HG03342 (cell line): ENCODE data around the gene NR2F6.
A peak's percentile ranks its signal among the peaks of the same experiment; 100 is the strongest.

Source experiments
- ATAC-seq: cut with Tn5 transposase; IDR thresholded peaks from one replicate; pipeline ENCODE4 v1.9.1; 2021; ENCODE audit warnings: mild to moderate bottlenecking, moderate library complexity; ENCODE audit not compliant: unreplicated experiment

Gene NR2F6

DNA sequence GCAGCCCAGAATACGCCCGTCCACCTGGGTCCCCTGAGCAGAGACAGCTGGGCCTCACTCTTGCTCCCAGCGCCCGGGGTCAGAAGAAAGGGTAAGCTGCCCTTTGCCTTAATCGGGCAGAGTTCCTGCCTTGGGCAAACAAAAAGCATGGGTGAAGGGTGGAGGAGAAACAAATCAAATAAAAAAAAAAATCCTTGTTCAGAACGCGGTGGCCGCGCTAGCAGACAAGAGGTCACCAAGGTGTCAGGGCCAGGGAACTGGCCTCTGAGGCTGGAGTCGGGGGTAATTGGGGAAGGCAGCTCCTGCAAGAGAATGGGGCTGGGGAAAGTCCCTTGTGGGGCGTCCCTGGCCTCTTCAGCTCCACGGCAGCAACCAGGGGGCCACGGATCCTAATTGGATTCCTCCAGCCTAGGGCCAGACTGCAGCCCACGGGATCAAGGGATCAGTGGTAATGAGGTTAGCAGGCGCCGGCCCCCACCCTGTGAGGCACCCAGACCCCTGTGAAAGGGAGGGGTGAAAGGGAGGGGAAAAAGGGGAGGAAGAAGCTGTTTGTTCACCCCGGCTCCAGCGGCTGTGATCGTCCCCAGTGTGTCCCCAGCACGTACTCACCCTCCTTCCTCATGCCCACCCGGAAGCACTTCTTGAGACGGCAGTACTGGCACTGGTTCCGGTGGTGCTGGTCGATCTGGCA lies 5.5 kb downstream of the NR2F6 start:
- no peak for ATAC-seq

DNA sequence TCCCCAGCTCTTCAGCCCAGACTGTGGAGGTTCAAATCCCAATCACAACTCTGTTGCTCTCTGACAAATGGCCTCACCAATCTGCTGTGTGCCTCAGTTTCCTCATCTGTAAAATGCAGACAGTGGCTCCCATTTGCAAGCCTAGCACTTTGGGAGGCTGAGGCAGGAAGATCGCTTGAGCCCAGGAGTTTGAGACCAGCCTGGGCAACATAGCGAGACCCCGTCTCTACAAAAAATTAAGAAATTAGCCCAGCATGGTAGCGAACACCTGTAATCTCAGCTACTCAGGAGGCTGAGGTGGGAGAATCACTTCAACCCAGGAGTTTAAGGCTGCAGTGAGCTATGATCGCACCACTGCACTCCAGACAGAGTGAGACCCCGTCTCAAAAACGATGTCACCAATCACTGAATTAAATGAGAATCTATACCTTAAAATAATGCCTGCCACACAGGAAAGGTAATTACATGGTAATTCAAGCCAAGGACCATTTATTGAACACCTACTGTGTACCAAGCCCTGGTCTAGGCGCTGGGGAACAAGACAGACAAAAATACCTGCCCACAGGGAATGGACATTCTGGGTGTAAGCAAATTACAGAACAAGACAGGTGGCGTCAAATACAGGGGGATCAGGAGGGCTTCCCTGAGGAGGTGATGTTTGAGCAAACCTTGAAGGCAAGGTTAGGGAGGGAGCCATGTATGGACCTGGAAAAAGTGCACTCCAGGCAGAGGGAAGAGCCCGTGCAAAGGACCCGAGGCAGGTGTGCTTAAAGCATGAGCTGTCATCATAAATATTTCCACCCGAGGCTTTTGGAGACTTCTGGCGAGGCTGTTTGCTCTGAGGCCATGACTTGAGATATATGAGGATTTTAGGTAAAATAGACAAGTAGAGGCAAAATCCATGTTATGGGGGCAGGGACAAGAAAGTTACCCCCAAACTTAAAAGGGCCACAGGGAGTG lies 7.7 kb downstream of the NR2F6 start:
- ATAC-seq = no peak

DNA sequence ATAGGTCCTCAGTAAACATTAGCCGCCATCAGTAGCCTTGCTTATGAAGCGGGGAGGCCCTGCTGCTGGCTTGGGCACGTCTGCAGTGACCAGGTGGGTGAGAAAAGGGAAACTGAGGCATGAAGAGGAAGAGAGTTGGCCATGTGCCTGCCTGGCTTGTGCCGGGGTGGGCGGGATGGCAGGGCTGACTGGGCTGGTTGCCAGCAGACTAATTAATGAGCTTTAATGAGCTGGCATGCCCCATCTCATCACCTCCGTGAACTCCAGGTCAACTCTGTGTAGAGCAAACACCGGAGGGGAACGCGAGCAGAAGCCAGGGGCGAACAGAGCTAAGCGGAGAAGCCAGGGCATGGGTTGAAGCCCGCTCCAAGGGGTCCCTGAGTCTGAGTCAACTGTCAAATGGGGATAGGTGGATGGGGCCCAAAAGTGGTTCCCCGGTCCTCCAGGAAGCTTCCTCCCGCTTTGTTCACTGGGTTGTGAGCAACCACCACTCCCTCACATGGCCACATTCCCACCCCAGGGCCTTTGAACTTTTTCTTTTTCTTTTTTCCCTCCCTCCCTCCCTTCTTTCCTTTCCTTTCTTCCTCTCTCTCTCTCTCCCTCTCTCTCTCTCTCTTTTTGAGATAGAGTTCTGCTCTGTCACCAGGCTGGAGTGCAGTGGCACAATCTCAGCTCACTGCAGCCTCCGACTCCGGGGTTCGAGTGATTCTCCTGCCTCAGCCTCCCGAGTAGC lies 8.7 kb downstream of the NR2F6 start:
- no peak for ATAC-seq

DNA sequence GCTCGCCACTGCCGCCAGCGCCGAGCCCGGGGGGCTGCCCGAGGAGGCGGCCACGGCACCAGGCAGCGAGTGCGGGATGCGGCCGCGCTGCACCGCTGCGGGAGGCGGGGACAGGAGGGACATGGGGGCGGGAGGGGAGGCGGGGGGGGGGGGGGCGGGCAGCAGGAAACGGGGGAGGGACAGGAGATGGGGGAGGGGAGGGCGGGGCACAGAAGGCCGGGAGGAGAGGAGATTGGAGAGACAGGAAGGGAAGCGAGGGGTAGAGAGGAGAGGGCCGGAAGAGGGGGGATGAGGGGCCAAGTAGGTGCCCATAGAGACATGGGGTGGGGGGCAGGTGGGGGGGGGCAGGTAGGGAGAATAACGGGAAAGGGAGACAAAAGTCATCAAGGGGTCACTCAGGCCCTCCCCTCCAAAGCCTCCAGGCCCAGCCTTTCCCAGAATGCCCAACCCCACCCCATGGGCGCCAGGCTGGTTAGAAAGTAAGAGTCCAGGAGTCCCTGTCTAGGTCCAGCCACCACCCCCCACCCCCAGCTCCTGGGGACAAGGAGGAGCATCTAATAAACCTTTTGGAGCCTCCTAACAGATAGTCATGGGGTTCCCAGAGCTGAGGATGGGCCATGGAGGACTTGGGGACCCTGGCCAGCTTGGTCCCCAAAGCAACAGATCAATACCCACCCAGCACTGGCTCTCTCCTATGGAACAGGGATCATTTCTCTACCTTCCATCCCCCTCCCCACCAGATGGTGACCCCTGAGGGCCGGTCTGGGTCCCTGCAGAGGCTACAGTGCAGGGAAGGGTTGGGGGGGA lies 9.5 kb downstream of the NR2F6 start:
- ATAC-seq = no peak

DNA sequence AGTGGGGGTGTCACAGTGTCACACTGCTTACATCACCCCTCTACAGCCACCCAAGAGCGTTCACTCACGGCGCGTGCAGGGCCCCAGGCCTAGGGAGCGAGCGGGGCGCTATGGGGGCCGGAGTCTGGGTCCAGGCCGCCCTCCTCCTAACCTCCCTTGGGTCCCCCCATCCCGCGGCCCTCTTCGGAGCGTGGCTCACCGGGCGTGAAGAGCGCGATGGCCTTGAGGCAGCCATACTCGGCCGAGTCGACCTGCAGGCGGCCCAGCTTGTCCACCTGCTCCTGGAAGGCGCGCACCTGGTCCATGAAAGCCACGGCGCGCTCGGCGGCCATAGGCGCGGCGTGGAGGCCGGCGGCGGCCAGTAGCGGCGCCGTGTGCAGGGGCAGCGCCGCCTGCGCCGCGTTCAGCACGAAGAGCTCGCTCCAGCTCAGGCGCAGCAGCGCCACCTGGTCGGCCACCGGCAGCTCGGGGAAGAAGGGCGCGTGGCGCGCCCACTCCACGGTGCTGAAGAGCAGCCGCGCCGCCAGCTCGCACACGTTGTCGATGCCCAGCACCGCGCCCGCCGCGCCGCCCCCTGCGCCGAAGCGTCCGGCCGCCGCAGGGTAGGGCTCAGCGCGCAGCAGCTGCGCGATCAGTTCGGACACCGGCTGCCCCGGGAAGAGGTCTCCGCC lies 10.3 kb downstream of the NR2F6 start:
- ATAC-seq = no peak

DNA sequence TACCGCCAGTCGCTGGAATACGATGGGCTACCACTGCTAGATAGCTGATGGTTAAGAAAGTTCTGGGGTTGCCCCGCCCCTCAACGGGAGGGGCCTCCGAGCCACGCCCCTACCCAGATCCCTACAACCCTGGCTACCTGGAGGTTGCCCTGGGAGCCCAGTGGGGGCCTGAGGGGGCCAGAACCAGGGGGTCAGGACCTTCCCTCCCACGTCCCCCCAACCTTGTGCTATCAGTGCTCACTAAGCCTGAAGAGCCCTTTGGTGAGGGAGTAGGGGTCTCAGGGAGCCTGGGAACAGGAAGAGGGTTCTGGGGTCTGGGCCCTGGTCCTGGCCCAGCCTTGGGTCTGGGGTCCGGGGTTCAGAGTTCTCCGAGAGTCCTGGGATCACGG lies 10.8 kb downstream of the NR2F6 start:
- ATAC-seq = peak; percentile 47

DNA sequence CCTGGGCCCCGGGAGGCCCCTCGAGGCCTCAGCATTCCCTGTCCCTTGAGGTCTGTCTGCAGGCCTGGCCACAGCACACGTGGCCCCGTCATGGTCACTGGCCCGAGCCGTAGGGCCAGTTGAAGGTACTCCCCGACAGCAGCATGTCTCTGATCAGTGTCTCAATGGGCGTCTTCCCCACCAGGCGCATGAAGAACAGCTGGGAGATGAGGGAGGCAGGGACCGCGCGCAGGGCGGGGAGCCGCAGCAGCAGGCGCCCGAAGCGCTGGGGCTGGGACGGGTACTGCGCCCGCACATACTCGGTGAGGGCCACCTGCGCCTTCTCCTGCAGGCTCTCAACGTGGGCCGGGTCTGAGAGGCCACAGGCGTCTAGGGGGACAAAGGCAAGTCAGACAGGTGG lies 13.5 kb downstream of the NR2F6 start:
- no peak for ATAC-seq

DNA sequence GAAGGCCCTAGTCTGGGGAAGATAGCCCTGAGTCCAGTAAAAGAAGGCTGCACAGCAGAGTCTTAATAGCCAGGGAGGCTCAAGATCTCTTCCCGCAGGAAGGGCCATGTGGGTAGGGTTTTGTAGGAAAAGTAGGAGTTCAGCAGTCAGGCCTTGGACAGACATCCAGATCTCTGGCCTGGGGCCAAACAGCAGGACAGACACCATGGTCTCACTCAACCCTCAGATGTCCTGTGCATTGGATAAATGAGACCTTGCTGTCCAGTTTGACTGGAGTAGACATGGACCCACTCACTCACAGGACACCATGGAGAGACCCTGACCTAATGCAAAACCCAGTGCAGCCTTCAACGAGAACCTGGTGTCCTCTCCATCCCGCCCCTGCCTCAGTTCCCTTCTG lies 15.8 kb downstream of the NR2F6 start:
- no peak for ATAC-seq

DNA sequence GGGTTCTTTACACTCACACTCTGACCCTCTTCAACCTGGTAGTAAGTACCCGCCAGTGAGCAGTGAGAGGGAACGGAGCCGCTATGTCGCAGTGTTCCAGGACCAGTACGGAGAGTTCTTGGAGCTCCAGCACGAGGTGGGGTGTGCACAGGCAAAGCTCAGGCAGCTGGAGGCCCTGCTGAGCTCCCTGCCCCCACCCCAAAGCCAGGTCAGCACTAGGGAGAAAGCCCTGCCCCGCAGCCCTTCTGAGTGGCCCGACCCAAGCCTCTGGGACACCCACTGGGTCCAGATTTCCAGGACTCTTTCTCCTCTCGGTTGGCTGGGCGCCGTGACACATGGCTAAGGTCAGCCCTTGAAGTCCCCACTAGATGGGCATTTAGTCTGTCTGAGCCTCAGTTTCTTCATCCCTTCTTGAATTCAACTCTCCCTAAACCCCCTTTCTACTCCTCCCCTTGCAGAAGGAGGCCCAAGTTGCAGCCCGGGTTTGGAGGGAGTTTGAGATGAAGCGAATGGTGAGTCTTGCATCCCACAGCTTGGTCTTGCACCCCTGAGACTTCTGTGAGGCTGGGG lies 17.8 kb downstream of the NR2F6 start:
- ATAC-seq = no peak

DNA sequence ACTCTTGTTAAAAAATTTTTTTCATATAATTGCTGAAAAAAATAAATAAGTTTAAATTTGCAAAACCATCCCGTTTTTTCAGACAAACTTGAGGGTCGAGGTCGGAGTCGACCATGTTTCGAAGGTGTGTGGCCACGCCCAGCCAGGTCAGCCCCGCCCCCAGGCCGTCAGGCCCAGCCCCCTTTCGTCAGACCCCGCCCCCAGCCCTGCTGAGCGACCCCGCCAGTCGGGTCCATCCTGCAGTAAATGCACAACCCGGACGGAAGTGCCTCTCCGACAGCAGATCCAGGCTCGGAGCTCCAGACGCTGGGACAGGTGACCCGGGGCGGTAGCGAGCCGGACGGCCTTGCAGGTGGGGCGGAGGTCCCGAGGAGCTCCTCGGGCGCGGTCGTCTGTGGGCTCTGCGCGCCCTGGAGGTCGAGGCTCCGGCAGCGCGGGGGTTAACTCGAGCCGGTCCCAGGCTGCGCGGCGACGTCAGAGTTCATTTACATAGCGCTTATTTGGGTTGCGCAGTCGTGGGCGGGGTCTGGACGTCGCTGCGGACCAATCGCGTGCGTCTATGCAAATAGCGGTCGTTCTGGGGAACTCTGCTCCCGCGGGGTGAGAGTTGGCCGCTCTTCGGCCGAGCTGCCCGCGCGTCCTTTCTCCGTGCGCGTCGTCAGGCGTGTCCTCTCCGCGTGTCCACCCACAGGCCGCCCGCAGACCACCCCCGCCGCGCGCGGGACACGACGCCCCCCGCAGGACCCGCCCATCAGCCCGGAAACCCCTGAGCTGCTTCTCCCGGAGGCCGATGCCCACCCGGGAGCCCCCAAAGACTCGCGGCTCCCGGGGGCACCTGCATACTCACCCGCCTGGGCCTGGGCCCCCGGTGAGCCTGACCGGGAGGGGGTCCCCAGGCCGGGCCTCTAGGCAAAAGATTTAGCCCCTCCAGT lies 19.5 kb downstream of the NR2F6 start, which contains the start of gene OCEL1:
Gene OCEL1, plus strand, starts transcription at position 225 of the 932 bp plus-strand sequence. Its CDS starts 22 bp downstream, at position 247.
- ATAC-seq = peak; percentile 87

DNA sequence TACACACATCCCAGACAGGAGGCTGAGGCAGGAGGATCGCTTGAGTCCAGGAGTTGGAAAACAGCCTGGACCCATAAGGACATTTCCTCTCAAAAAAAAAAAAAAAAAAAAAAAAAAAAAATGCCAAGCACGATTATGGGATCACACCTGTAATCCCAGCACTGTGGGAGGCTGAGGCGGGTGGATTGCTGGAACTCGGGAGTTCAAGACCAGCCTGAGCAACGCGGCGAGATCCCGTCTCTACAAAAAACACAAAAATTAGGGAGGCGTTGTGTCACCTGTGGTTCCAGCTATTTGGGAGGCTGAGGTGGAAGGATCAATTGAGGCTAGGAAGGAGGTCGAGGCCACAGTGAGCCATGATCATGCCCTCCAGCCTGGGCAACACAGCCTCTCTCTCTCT lies 20.7 kb downstream of the NR2F6 start:
- no peak for ATAC-seq

DNA sequence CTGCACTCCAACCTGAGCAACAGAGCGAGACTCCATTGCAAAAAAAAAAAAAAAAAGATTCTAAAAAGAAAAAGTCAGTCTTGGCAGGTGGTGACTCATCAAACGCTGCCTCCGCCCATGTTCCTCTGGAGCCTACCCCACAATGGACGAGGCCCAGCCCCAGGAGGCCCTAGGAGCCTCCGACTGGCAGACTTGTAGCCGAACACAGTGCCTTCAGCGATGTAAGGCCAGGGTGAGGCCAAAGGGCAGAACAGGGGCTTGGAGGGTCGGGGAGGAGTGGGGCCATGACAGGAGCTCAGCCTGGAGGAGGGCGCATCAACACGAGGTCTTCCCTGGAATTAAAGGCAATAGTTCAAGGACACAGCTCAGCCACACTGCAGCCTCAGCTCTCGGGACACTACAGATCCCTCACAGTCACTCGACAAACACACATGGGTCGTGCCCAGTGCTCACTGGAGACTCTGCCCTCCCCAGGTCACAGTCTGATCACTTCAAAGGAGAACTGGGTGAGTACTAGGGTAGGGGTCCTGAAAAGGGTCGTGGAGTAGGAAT lies 25.4 kb downstream of the NR2F6 start:
- ATAC-seq = no peak

DNA sequence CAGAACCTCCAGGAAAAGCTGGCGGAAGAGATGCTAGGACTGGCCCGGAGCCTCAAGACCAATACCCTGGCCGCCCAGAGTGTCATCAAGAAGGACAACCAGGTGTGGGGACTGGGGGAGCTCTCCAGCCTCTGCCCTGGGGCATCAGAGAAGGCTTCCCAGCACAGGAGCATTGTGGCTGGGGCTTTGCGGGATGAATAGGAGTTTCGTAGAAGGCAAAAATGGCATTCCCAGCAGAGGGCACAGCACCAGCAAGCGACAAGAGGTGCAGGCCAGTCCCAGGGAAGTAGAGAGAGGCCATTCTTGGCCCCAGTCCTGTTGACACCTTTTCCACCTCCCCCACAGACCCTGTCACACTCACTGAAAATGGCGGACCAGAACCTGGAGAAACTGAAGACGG lies 26.4 kb downstream of the NR2F6 start:
- ATAC-seq = no peak

DNA sequence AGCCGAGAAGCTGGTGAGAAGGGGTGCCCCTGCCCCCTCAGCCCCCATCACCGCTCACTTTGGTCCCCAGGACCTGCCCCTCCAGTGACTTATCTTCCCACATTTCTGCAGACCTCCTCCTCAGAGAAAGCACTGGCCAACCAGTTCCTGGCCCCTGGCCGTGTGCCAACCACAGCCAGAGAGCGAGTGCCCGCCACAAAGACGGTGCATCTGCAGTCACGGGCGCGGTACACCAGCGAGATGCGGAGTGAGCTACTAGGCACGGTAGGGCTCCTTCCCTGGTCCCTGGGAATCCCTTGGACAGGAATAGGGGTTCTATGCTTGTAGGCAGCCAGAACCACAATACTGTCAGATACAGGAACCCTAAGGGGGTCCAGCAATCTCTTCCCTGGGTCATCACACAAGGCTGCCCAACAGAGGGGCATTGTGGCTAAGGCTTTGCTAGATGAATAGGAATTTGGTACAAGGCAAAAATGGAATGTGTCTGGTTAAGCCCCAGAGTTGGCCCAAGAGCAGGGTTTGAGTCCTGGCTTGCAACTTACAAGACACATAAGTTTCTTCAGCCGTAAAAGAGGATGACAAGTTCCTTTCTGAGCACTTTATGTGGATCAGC lies 29.6 kb downstream of the NR2F6 start:
- ATAC-seq = no peak

DNA sequence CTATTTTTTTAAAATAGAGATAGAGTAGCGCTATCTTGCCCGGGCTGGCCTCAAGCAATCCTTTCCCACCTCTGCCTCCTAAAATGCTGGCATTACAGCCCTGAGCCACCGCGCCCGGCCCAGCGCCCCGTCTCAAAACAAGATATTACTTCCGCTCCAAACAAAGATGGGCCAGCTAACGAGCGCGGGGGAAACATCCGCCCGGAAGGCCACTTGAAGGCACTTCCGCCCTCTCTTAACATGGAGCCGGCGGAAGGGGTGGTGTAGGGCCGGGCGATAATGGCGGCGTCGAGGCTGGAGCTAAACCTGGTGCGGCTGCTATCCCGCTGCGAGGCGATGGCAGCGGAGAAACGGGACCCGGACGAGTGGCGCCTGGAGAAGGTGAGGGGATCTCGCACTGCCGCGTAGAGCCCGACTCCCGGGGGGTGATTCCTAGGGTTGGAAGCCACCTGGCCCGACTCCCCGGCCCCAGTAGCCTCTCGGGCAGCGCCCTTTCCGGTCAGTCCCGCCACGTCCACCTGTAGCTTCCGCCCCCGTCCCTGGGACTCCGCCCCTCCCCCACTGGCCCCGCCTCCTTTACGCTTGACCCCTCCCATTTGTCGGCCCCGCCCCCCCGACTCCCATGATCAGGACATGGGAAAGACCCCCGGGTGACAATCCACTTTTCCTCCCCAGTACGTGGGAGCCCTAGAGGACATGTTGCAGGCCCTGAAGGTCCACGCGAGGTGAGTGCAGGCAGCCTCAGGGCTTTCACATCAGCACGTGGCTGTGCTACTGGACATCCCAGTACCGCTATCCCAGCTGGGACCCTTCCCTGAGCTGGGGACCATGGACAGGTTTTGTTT lies 30.4 kb downstream of the NR2F6 start, which contains the start of gene USE1:
Gene USE1, plus strand, starts transcription at position 231 of the 845 bp plus-strand sequence. Its CDS starts 49 bp downstream, at position 280.
- peak; percentile 76 for ATAC-seq

DNA sequence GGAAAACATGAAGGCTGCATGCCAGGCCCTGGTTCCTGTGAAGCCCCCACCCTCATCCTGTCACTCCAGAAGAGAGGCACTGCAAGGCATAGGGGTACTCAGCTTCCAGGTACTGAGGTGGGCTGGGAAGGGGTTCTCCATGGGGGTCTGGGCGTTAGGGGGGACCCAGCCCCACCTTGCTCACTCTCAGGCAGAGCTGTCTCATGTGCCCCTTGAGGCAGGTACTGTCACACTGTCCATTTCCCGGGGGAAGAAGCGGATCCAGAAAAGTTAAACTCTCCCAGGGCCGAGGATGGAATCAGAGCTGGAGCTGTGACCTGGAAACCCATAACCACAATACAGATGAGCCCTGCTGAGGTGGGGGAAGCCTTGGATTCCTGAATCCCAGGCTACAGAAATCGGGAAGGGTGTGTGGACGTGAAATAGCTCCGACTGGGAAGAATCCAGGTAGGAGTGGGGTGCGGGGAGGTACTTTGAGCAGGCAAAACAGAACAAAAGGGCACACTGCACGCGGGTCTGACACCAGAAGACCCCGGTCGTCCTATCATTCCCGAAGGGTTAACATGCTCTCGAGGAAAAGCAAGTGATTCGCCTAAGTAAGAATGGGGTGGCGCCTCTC lies 31.1 kb downstream of the NR2F6 start:
- no peak for ATAC-seq
